NCI-H2081 (cell line): ENCODE data around the gene MSI1.

Experiments
- DNase-seq, 2 experiments: peaks; one replicate each; lab custom pipeline; 2025; lab: John Stamatoyannopoulos, UW

Gene MSI1

GRCh38 chr12:120323772-120324171, 45.2 kb downstream of the MSI1 start:
- no peak for DNase-seq

- DNase-seq = no peak
These were observed 47.4 kb downstream of the MSI1 start for GRCh38 chr12:120321382-120322202.

- peak; percentile 99 to 100 for DNase-seq
These were observed 51.5 kb downstream of the MSI1 start for GRCh38 chr12:120317224-120318105.

DNA sequence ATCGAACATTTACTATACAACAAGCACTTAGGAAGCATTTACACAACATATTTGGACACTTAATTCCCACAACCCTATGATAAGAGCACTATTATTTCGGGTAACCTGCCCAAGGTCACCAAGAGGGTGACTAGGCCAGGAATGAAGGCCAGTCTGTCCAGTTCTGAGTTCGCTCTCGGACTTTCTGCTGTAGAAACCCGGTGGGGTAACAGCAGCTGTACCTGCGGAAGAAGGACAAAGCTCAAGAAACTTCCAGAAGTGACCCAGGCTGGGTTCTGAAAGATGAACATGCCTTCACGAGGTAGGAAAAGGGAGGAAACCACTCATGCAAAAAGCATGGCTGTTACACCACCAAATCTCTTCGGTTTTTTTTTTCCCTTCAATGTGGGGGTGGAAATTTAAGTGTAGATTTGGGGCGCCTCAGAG, 52.2 kb downstream of the MSI1 start:
- no peak for DNase-seq

- DNase-seq = no peak
These were observed 54.7 kb downstream of the MSI1 start for GRCh38 chr12:120314220-120314619.

- DNase-seq = peak; percentile 90 to 94
These were observed 66.8 kb downstream of the MSI1 start, which contains the start of gene SIRT4 for GRCh38 chr12:120301962-120302815. SIRT4 (plus strand) TSS chr12:120302321; CDS start chr12:120303562, 1,241 bp downstream.

- peak; percentile 88 to 96 for DNase-seq
These were observed 76.1 kb downstream of the MSI1 start, which contains the start of gene RNU4-1 for GRCh38 chr12:120292661-120293531. RNU4-1 (minus strand) TSS chr12:120293237.

DNA sequence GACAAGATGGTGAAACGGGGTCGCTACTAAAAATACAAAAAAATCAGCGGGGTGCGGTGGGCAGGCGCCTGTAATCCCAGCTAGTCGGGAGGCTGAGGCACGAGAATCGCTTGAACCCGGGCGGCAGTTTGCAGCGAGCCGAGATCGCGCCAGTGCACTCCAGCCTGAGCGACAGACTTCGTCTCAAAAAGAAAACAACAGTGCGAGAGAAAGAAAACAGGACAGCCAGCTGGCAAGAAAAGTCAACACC, 76.6 kb downstream of the MSI1 start:
- no peak for DNase-seq
